Hematopoietic multipotent progenitor cell treated with erythropoietin and hydrocortisone succinate and interleukin-3 and kit ligand, for 17 days (in vitro differentiated cells): ENCODE results near the gene DNAH12.
"Not testable (repeated sequence)": the region's sequence is repeated elsewhere in the genome, so short reads cannot be mapped to it uniquely, and the experiment has no call there.

Experiments used
- DNase-seq: peaks from one replicate; pipeline ENCODE4 v3.0.0-alpha.2; 2015; ENCODE audit warnings: low spot score

The DNAH12 gene

GRCh38 chr3:57402675-57403074, 141.5 kb downstream of the DNAH12 start:
- DNase-seq, result no peak

GRCh38 chr3:57397175-57398026, 146.7 kb downstream of the DNAH12 start:
- peak; percentile 42 for DNase-seq

- no peak for DNase-seq
Measured at GRCh38 chr3:57393977-57394376, 150.2 kb downstream of the DNAH12 start.

- DNase-seq, result no peak
Measured at GRCh38 chr3:57391767-57392166, 152.4 kb downstream of the DNAH12 start.

GRCh38 chr3:57389271-57389670, 154.9 kb downstream of the DNAH12 start:
- DNase-seq, result no peak

GRCh38 chr3:57386307-57386706, 157.8 kb downstream of the DNAH12 start:
- DNase-seq, result no peak

- no peak for DNase-seq
Measured at GRCh38 chr3:57385498-57385897, 158.6 kb downstream of the DNAH12 start.

- no peak for DNase-seq
Measured at GRCh38 chr3:57383838-57384237, 160.3 kb downstream of the DNAH12 start.

- no peak for DNase-seq
Measured at GRCh38 chr3:57383406-57383805, 160.7 kb downstream of the DNAH12 start.

- no peak for DNase-seq
Measured at GRCh38 chr3:57382933-57383332, 161.2 kb downstream of the DNAH12 start.

GRCh38 chr3:57370341-57370740, 173.8 kb downstream of the DNAH12 start:
- DNase-seq, result no peak

GRCh38 chr3:57365089-57365488, 179.1 kb downstream of the DNAH12 start:
- DNase-seq, result not testable (repeated sequence)

GRCh38 chr3:57356275-57356674, 187.9 kb downstream of the DNAH12 start:
- DNase-seq, result not testable (repeated sequence)

- no peak for DNase-seq
Measured at GRCh38 chr3:57354768-57355167, 189.4 kb downstream of the DNAH12 start.

- no peak for DNase-seq
Measured at GRCh38 chr3:57350271-57350670, 193.9 kb downstream of the DNAH12 start.

- not testable (repeated sequence) for DNase-seq
Measured at GRCh38 chr3:57339071-57339642, 205.0 kb downstream of the DNAH12 start.

GRCh38 chr3:57338272-57339070, 205.7 kb downstream of the DNAH12 start:
- DNase-seq, result not testable (repeated sequence)

GRCh38 chr3:57335283-57335938, 208.7 kb downstream of the DNAH12 start:
- no peak for DNase-seq

GRCh38 chr3:57331078-57331610, 213.0 kb downstream of the DNAH12 start:
- no peak for DNase-seq

GRCh38 chr3:57326498-57326897, 217.6 kb downstream of the DNAH12 start:
- not testable (repeated sequence) for DNase-seq

- DNase-seq, result no peak
Measured at GRCh38 chr3:57314204-57314603, 229.9 kb downstream of the DNAH12 start.
